Measurements from ENCODE around the gene USP9Y. TPM values are rescaled to one million over a fixed set of nuclear protein-coding genes. Genes with fewer than 3 reads are reported as not detected.

The USP9Y gene
- total RNA-seq, 1 experiment from 2014 or later, result not detected

DNA sequence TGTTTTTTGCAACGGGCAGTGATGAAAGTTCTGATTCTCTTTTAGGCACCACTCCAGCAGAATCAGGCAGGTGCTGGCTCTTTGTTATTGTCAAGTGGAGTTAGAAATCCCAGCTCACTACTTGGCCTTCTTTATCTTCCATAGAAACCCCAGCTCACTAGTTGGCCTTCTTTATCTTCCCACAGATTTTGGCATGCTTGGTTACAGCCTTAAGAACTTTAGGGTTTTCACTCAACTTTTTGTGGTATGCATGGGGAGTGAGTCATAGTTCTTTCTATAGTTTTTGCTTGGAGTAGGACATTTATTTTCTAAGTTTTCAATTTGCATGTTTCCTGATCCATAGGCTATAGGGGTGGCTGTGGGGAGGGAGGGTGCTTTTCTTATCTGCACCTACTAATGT is 55.0 kb downstream of the USP9Y start:
- POLR2A ChIA-PET, result no interaction called here
- no peaks in the 10 kb centered on the region for H3K36me3 ChIP-seq (ENCODE audit: control insufficient read depth, insufficient read depth, low read length)
- intact Hi-C loops (cut with micrococcal nuclease; ENCODE audit: unreplicated experiment), result no loop called here
- BruUV-seq (replicated peaks), result no TSS peak
- DNase-seq, result no peak
- H3K9me3 ChIP-seq, result no peaks in the 10 kb centered on the region
- H3K4me3 Mint-ChIP-seq (ENCODE audit: unreplicated experiment), result no peak overlapping the region
- H3K4me1 Mint-ChIP-seq (ENCODE audit: low read depth, unreplicated experiment), result no peaks in the 10 kb centered on the region
- no peaks in the 10 kb centered on the region for H3K27me3 ChIP-seq (replicated peaks; ENCODE audit: control insufficient read depth, insufficient read depth, low read length)
- H3K4me3 ChIP-seq (ENCODE audit: low read depth, low read length), result no peak overlapping the region
- CTCF ChIA-PET, result no interaction called here
- H3K36me3 Mint-ChIP-seq (ENCODE audit: insufficient read depth, unreplicated experiment), result no peaks in the 10 kb centered on the region
- TF ChIP-seq, protein P1, sequence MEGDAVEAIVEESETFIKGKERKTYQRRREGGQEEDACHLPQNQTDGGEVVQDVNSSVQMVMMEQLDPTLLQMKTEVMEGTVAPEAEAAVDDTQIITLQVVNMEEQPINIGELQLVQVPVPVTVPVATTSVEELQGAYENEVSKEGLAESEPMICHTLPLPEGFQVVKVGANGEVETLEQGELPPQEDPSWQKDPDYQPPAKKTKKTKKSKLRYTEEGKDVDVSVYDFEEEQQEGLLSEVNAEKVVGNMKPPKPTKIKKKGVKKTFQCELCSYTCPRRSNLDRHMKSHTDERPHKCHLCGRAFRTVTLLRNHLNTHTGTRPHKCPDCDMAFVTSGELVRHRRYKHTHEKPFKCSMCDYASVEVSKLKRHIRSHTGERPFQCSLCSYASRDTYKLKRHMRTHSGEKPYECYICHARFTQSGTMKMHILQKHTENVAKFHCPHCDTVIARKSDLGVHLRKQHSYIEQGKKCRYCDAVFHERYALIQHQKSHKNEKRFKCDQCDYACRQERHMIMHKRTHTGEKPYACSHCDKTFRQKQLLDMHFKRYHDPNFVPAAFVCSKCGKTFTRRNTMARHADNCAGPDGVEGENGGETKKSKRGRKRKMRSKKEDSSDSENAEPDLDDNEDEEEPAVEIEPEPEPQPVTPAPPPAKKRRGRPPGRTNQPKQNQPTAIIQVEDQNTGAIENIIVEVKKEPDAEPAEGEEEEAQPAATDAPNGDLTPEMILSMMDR (IDR thresholded peaks at IDR 0.05; ENCODE audit: insufficient read depth in 1 of 2, low read depth in 1 of 2, low read length in 1 of 2, severe bottlenecking in 1 of 2, unreplicated experiment in 1 of 2), result no peak
- no peak overlapping the region for H3K27ac Mint-ChIP-seq (ENCODE audit: unreplicated experiment)
- H3K9me3 Mint-ChIP-seq (ENCODE audit: unreplicated experiment), result no peaks in the 10 kb centered on the region
- H3K27me3 Mint-ChIP-seq (ENCODE audit: insufficient read depth, unreplicated experiment), result no peaks in the 10 kb centered on the region
- H3K4me1 ChIP-seq, result no peaks in the 10 kb centered on the region

DNA sequence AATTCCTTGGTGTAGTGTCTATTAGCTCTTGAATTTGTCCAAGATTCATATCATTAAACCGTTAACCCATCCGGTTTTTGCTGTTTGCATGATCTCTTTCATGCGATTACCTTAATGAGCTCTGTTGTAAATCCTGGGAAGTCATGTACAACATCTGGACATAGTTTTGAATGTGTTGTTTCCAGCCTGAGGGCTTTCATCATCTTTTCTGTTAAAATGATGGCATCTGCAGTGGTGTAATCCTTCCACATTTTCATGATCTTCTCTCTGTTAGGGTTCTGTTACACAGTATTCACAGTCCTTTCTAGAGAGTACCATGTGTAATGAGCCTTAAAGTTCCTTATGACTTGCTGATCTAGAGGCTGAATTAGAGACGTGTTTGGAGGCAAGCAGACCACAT is 64.9 kb downstream of the USP9Y start:
- CTCF ChIA-PET, result no interaction called here
- intact Hi-C loops (cut with micrococcal nuclease; ENCODE audit: unreplicated experiment), result no loop called here
- no peak overlapping the region for H3K4me3 ChIP-seq (ENCODE audit: low read depth, low read length)
- no peaks in the 10 kb centered on the region for H3K9me3 Mint-ChIP-seq (ENCODE audit: unreplicated experiment)
- no peak for DNase-seq
- H3K27me3 Mint-ChIP-seq (ENCODE audit: insufficient read depth, unreplicated experiment), result no peaks in the 10 kb centered on the region
- TF ChIP-seq, protein P1 (IDR thresholded peaks at IDR 0.05; ENCODE audit: insufficient read depth in 1 of 2, low read depth in 1 of 2, low read length in 1 of 2, severe bottlenecking in 1 of 2, unreplicated experiment in 1 of 2), result no peak
- BruUV-seq (replicated peaks), result no TSS peak
- no peak overlapping the region for H3K27ac Mint-ChIP-seq (ENCODE audit: unreplicated experiment)
- H3K9me3 ChIP-seq, result no peaks in the 10 kb centered on the region
- POLR2A ChIA-PET, result no interaction called here
- no peaks in the 10 kb centered on the region for H3K4me1 ChIP-seq
- H3K36me3 ChIP-seq (ENCODE audit: control insufficient read depth, insufficient read depth, low read length), result no peaks in the 10 kb centered on the region
- no peaks in the 10 kb centered on the region for H3K36me3 Mint-ChIP-seq (ENCODE audit: insufficient read depth, unreplicated experiment)
- H3K4me3 Mint-ChIP-seq (ENCODE audit: unreplicated experiment), result no peak overlapping the region
- H3K4me1 Mint-ChIP-seq (ENCODE audit: low read depth, unreplicated experiment), result no peaks in the 10 kb centered on the region
- no peaks in the 10 kb centered on the region for H3K27me3 ChIP-seq (replicated peaks; ENCODE audit: control insufficient read depth, insufficient read depth, low read length)

DNA sequence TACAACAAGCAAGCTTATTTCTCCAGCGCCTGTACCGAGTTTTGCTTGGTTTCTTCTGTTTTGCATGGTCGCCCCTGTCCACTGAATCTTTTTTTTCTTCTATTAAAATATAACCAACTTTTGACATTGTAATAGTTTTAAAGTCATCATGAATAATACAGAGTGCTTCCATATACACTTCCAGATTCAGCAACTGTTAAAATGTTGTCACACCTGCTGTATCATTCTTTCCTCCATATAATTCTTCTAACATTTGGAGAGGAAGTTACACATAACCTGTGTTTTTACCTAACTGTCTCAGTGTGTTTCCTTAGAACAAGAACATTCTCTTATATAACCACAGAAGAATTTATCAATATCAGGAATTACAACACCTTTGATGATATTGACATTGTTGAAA is 83.5 kb downstream of the USP9Y start:
- Histone ChIP-seq H3K27me3 (replicated peaks; ENCODE audit: control insufficient read depth, insufficient read depth, low read length) (no peaks in the 10 kb centered on the region), H3K9me3 (no peaks in the 10 kb centered on the region), H3K4me3 (ENCODE audit: low read depth, low read length) (no peak overlapping the region), H3K36me3 (ENCODE audit: control insufficient read depth, insufficient read depth, low read length) (no peaks in the 10 kb centered on the region), H3K4me1 (no peaks in the 10 kb centered on the region)
- BruUV-seq (replicated peaks), result no TSS peak
- DNase-seq, result no peak
- Mint-ChIP-seq H3K4me3 (ENCODE audit: unreplicated experiment) (no peak overlapping the region), H3K27me3 (ENCODE audit: insufficient read depth, unreplicated experiment) (no peaks in the 10 kb centered on the region), H3K9me3 (ENCODE audit: unreplicated experiment) (no peaks in the 10 kb centered on the region), H3K4me1 (ENCODE audit: low read depth, unreplicated experiment) (no peaks in the 10 kb centered on the region), H3K36me3 (ENCODE audit: insufficient read depth, unreplicated experiment) (no peaks in the 10 kb centered on the region), H3K27ac (ENCODE audit: unreplicated experiment) (no peak overlapping the region)
- intact Hi-C loops (cut with micrococcal nuclease; ENCODE audit: unreplicated experiment), result no loop called here
- CTCF ChIA-PET, result no interaction called here
- POLR2A ChIA-PET, result no interaction called here
- TF ChIP-seq, protein P1 (IDR thresholded peaks at IDR 0.05; ENCODE audit: insufficient read depth in 1 of 2, low read depth in 1 of 2, low read length in 1 of 2, severe bottlenecking in 1 of 2, unreplicated experiment in 1 of 2), result no peak

Measured in Caco-2 (cell line).